Left ventricle myocardium inferior (tissue), 1 donor: ENCODE results near the gene UNC5B. TPM values are rescaled to one million over a fixed set of nuclear protein-coding genes. Genes with fewer than 3 reads are reported as not detected.
A peak's percentile ranks its signal among the peaks of the same experiment; 100 is the strongest.

Experiments
- DNase-seq: peaks from one replicate; pipeline ENCODE4 v3.0.0-alpha.2; 2020
- H3K27ac ChIP-seq: fragments of 200-600 bp; replicated peaks from 2 replicates; pipeline ENCODE4 v1.8.0; 2021
- H3K27me3 ChIP-seq: fragments of 200-600 bp; 2 replicates; pipeline ENCODE4 v1.8.0; 2021; ENCODE audit warnings: low read depth
- H3K36me3 ChIP-seq: fragments of 200-600 bp; 2 replicates; pipeline ENCODE4 v1.8.0; 2021
- H3K4me1 ChIP-seq: fragments of 200-600 bp; 2 replicates; pipeline ENCODE4 v1.8.0; 2021
- H3K4me3 ChIP-seq: fragments of 200-600 bp; 2 replicates; pipeline ENCODE4 v1.8.0; 2021; ENCODE audit warnings: mild to moderate bottlenecking, moderate library complexity
- H3K9me3 ChIP-seq: fragments of 200-600 bp; replicated peaks from 2 replicates; pipeline ENCODE4 v1.8.0; 2021
- intact Hi-C: fragments of 100-400 bp; cut with micrococcal nuclease; formaldehyde crosslinking; loops from one replicate; pipeline ENCODE4 v1.11.0; 2022
- total RNA-seq: library from RNA; stranded (reverse); fragmentation: NEBNext Ultra II Directional; extraction: Animal tissue kit (Norgen Biotek cat#: 25700); gene quantifications from one replicate; pipeline ENCODE4 v1.2.1, GENCODE V29; 2021
- TF ChIP-seq, protein P1 (sequence below): fragments of 200-600 bp; IDR thresholded peaks from 2 replicates; pipeline ENCODE4 v1.8.0; 2021; ENCODE audit warnings: antibody characterized with exemption, mild to moderate bottlenecking, borderline replicate concordance
- donor health status: DM: no; HTN: yes; CAD: no; lungs with severe emphysema.

The UNC5B gene
- total RNA-seq, 1 donor from 2014 or later = 15.6 TPM

DNA sequence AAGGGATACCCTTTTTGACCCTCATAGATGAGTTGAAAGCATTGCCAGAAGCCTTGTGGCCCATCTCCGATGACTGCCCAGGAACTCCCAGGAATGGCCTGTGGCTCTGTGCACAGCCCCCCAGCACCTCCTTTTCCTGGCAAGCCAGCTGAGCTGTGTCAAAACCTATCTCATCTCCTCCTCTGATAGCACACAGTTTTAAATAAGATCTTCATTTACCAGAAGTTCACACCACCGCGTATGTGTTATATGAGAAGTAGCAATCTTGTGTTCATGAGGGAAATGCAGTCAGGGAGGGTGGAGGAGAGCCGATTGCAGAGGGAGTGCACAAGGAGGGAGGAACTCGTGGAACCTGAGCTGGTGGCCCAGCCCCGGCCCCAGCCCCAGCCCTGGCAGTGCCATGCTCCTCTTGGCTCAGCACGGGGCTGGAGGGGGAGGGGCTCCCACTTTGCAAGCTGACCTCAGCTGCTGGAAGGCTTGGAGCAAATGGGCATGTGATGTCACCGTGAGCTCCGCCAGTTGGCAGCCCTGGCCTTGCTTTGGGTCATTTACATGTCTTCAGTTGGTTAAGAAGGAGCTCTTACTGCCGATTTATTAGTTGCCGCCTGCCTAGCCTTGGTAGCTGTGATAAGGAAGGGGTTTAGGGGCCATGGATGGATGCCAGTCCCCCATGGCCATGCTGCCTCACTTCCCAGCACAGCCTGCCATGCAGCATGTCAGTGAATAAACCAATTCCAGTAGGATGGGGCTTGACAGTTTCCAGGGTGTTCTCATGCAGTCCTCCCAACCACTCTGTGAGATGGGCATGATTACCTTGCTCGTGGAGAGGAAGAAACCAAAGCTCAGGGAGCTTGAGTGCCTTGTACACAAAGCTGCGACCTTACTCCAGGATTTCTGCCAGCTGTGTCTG lies 20.0 kb downstream of the UNC5B start:
- TF ChIP-seq, protein P1, sequence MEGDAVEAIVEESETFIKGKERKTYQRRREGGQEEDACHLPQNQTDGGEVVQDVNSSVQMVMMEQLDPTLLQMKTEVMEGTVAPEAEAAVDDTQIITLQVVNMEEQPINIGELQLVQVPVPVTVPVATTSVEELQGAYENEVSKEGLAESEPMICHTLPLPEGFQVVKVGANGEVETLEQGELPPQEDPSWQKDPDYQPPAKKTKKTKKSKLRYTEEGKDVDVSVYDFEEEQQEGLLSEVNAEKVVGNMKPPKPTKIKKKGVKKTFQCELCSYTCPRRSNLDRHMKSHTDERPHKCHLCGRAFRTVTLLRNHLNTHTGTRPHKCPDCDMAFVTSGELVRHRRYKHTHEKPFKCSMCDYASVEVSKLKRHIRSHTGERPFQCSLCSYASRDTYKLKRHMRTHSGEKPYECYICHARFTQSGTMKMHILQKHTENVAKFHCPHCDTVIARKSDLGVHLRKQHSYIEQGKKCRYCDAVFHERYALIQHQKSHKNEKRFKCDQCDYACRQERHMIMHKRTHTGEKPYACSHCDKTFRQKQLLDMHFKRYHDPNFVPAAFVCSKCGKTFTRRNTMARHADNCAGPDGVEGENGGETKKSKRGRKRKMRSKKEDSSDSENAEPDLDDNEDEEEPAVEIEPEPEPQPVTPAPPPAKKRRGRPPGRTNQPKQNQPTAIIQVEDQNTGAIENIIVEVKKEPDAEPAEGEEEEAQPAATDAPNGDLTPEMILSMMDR = no peak
- Histone ChIP-seq H3K4me3 (no peak overlapping the region), H3K27me3 (no peaks in the 10 kb centered on the region), H3K4me1 (peaks cover 85% of the 10 kb centered on the region), H3K27ac (peak overlapping the region; percentile 77), H3K9me3 (no peaks in the 10 kb centered on the region), H3K36me3 (no peaks in the 10 kb centered on the region)
- intact Hi-C loops = no loop called here
- DNase-seq = peak; percentile 84

GRCh38 chr10:71233482-71233892 lies 21.1 kb downstream of the UNC5B start:
- peak; percentile 10 for DNase-seq

GRCh38 chr10:71234004-71234894 lies 21.9 kb downstream of the UNC5B start:
- peak overlapping the region; percentile 80 for H3K27ac ChIP-seq
- no peaks in the 10 kb centered on the region for H3K9me3 ChIP-seq
- H3K27me3 ChIP-seq = no peaks in the 10 kb centered on the region
- DNase-seq = peak; percentile 19
- TF ChIP-seq, protein P1 = no peak
- peak overlapping the region; percentile 44 for H3K4me3 ChIP-seq
- peaks cover 91% of the 10 kb centered on the region for H3K4me1 ChIP-seq
- intact Hi-C loops = no loop called here
- no peaks in the 10 kb centered on the region for H3K36me3 ChIP-seq

More at GRCh38 chr10:71233482-71233892, 21.1 kb downstream of the UNC5B start:
- Histone ChIP-seq H3K9me3 (no peaks in the 10 kb centered on the region), H3K36me3 (no peaks in the 10 kb centered on the region), H3K27ac (peak overlapping the region; percentile 80), H3K4me3 (no peak overlapping the region), H3K4me1 (peaks cover 91% of the 10 kb centered on the region), H3K27me3 (no peaks in the 10 kb centered on the region)
- TF ChIP-seq, protein P1 = no peak
- intact Hi-C loops = no loop called here

GRCh38 chr10:71234970-71235685 lies 22.8 kb downstream of the UNC5B start:
- H3K9me3 ChIP-seq = no peaks in the 10 kb centered on the region
- intact Hi-C loops = no loop called here
- TF ChIP-seq, protein P1 = no peak
- no peaks in the 10 kb centered on the region for H3K27me3 ChIP-seq
- H3K36me3 ChIP-seq = no peaks in the 10 kb centered on the region
- DNase-seq = peak; percentile 81
- H3K4me1 ChIP-seq = peaks cover 91% of the 10 kb centered on the region
- peak overlapping the region; percentile 80 for H3K27ac ChIP-seq
- peak overlapping the region; percentile 44 for H3K4me3 ChIP-seq

- intact Hi-C loops = no loop called here
- Histone ChIP-seq H3K27me3 (no peaks in the 10 kb centered on the region), H3K9me3 (no peaks in the 10 kb centered on the region), H3K27ac (peak overlapping the region; percentile 80), H3K4me3 (peak overlapping the region; percentile 44), H3K4me1 (peaks cover 91% of the 10 kb centered on the region), H3K36me3 (no peaks in the 10 kb centered on the region)
- TF ChIP-seq, protein P1 = no peak
- no peak for DNase-seq
Observed at GRCh38 chr10:71235808-71236207, 23.4 kb downstream of the UNC5B start.
